ENCODE data around the gene CCDC14.

The CCDC14 gene

GRCh38 chr3:123878807-123879206, 82.2 kb downstream of the CCDC14 start:
- no peak for TF ChIP-seq CTCF (IDR thresholded peaks at IDR 0.05; ENCODE audit: low read depth, low read length, missing control alignments)

GRCh38 chr3:123877965-123878364, 83.1 kb downstream of the CCDC14 start:
- no peak overlapping the region for H3K4me3 ChIP-seq (replicated peaks; ENCODE audit: low read depth, low read length)
- TF ChIP-seq CTCF (IDR thresholded peaks at IDR 0.05; ENCODE audit: low read depth, low read length, missing control alignments), result no peak
- DNase-seq (ENCODE audit: extremely low read depth, low read depth), result no peak

More at GRCh38 chr3:123878807-123879206, 82.2 kb downstream of the CCDC14 start:
- H3K4me3 ChIP-seq (replicated peaks; ENCODE audit: low read depth, low read length), result no peak overlapping the region
- no peak for DNase-seq (ENCODE audit: extremely low read depth, low read depth)

- no peak for TF ChIP-seq CTCF (IDR thresholded peaks at IDR 0.05; ENCODE audit: low read depth, low read length, missing control alignments)
- no peak for DNase-seq (ENCODE audit: extremely low read depth, low read depth)
- no peak overlapping the region for H3K4me3 ChIP-seq (replicated peaks; ENCODE audit: low read depth, low read length)
Measured at GRCh38 chr3:123877466-123877865, 83.6 kb downstream of the CCDC14 start.

- H3K4me3 ChIP-seq (replicated peaks; ENCODE audit: low read depth, low read length), result no peak overlapping the region
- peak; percentile 21 for TF ChIP-seq CTCF (IDR thresholded peaks at IDR 0.05; ENCODE audit: low read depth, low read length, missing control alignments)
- DNase-seq (ENCODE audit: extremely low read depth, low read depth), result no peak
Measured at GRCh38 chr3:123876858-123877257, 84.2 kb downstream of the CCDC14 start.

- no peak overlapping the region for H3K4me3 ChIP-seq (replicated peaks; ENCODE audit: low read depth, low read length)
- TF ChIP-seq CTCF (IDR thresholded peaks at IDR 0.05; ENCODE audit: low read depth, low read length, missing control alignments), result no peak
- DNase-seq (ENCODE audit: extremely low read depth, low read depth), result no peak
Measured at GRCh38 chr3:123872621-123873020, 88.4 kb downstream of the CCDC14 start.

GRCh38 chr3:123871946-123872345, 89.1 kb downstream of the CCDC14 start:
- no peak for TF ChIP-seq CTCF (IDR thresholded peaks at IDR 0.05; ENCODE audit: low read depth, low read length, missing control alignments)
- no peak for DNase-seq (ENCODE audit: extremely low read depth, low read depth)
- H3K4me3 ChIP-seq (replicated peaks; ENCODE audit: low read depth, low read length), result no peak overlapping the region

- no peak for TF ChIP-seq CTCF (IDR thresholded peaks at IDR 0.05; ENCODE audit: low read depth, low read length, missing control alignments)
- DNase-seq (ENCODE audit: extremely low read depth, low read depth), result no peak
- H3K4me3 ChIP-seq (replicated peaks; ENCODE audit: low read depth, low read length), result no peak overlapping the region
Measured at GRCh38 chr3:123870033-123870432, 91.0 kb downstream of the CCDC14 start.

Measured in HFF-Myc (cell line).